Stimulated activated naive CD8-positive, alpha-beta T cell treated with anti-CD3 and anti-CD28 coated beads, Interleukin-15, amount 100 ng/mL, for 72 hours (primary cell): Measurements from ENCODE around the gene CHST10.
"Not testable (repeated sequence)": the region's sequence is repeated elsewhere in the genome, so short reads cannot be mapped to it uniquely, and the experiment has no call there.

Source experiments
- ATAC-seq: fragments of 150-1000 bp; cut with Tn5 transposase; 2 replicates; pipeline ENCODE4 v1.10.0; 2021; ENCODE audit warnings: mild to moderate bottlenecking, moderate library complexity
- DNase-seq, 2 donors: peaks; one replicate each; pipeline ENCODE4 v3.0.0; 2021 to 2022
- H3K27ac Mint-ChIP-seq, 2 donors: one replicate each; pipeline ENCODE4 v1.8.0; 2022; ENCODE audit warnings: mild to moderate bottlenecking in 2 of 2, mixed read lengths in 2 of 2, moderate library complexity in 2 of 2
- H3K27me3 Mint-ChIP-seq: one replicate; pipeline ENCODE4 v1.8.0; 2022; ENCODE audit warnings: mixed read lengths
- H3K4me1 Mint-ChIP-seq: one replicate; pipeline ENCODE4 v1.8.0; 2022; ENCODE audit warnings: mild to moderate bottlenecking, mixed read lengths
- H3K4me3 Mint-ChIP-seq, 2 donors: one replicate each; pipeline ENCODE4 v1.8.0; 2022; ENCODE audit warnings: mild to moderate bottlenecking in 2 of 2, mixed read lengths in 2 of 2, moderate library complexity in 1 of 2
- H3K9me3 Mint-ChIP-seq, 2 donors: one replicate each; pipeline ENCODE4 v1.8.0; 2022; ENCODE audit warnings: mixed read lengths in 2 of 2

CHST10 gene

GRCh38 chr2:100344433-100344832 lies 73.0 kb downstream of the CHST10 start:
- Mint-ChIP-seq H3K27me3 (peaks cover 36% of the 10 kb centered on the region), H3K4me1 (no peaks in the 10 kb centered on the region), H3K27ac (no peak overlapping the region), H3K4me3 (no peak overlapping the region), H3K9me3 (peaks cover 4 to 13% of the 10 kb centered on the region in 2 donors)
- no peak for DNase-seq
- ATAC-seq: no peak

- ATAC-seq, DNase-seq, H3K27ac Mint-ChIP-seq, H3K4me3 Mint-ChIP-seq, H3K4me1 Mint-ChIP-seq: not testable (repeated sequence)
- Mint-ChIP-seq H3K9me3 (peaks cover 4 to 13% of the 10 kb centered on the region in 2 donors), H3K27me3 (peaks cover 44% of the 10 kb centered on the region)
These were observed 75.0 kb downstream of the CHST10 start for GRCh38 chr2:100342466-100342865.
